Effector CD8-positive, alpha-beta T cell (primary cell): Measurements from ENCODE around the gene MAN2B2.
A peak's percentile ranks its signal among the peaks of the same experiment; 100 is the strongest.

Source experiments
- DNase-seq: peaks from one replicate; lab custom pipeline; 2025; lab: John Stamatoyannopoulos, UW
- total RNA-seq, 4 experiments: gene quantifications; one replicate each; lab custom pipeline; 2026; lab: John Stamatoyannopoulos, UW

The MAN2B2 gene
- total RNA-seq = 57.0 to 124 (median 106) reads per million in 4 experiments

GRCh38 chr4:6574747-6575502 is at the start of gene MAN2B2:
Gene MAN2B2, plus strand, starts transcription at chr4:6575189. Its CDS starts 22 bp downstream, at chr4:6575211.
- DNase-seq = peak; percentile 80

GRCh38 chr4:6525474-6525873 is 49.5 kb upstream of the MAN2B2 start:
- no peak for DNase-seq

- DNase-seq = no peak
Observed at GRCh38 chr4:6526156-6526555, 48.8 kb upstream of the MAN2B2 start.

GRCh38 chr4:6526671-6527091 is 48.3 kb upstream of the MAN2B2 start:
- DNase-seq = no peak

GRCh38 chr4:6527259-6527658 is 47.7 kb upstream of the MAN2B2 start:
- DNase-seq = no peak

GRCh38 chr4:6527683-6528595 is 47.0 kb upstream of the MAN2B2 start:
- DNase-seq = no peak

- no peak for DNase-seq
Observed at GRCh38 chr4:6529021-6529420, 46.0 kb upstream of the MAN2B2 start.

GRCh38 chr4:6530301-6530700 is 44.7 kb upstream of the MAN2B2 start:
- no peak for DNase-seq

GRCh38 chr4:6530964-6531363 is 44.0 kb upstream of the MAN2B2 start:
- DNase-seq = no peak

GRCh38 chr4:6532102-6532501 is 42.9 kb upstream of the MAN2B2 start:
- DNase-seq = no peak

- no peak for DNase-seq
Observed at GRCh38 chr4:6532658-6533057, 42.3 kb upstream of the MAN2B2 start.

GRCh38 chr4:6534050-6534449 is 40.9 kb upstream of the MAN2B2 start:
- DNase-seq = no peak

- no peak for DNase-seq
Observed at GRCh38 chr4:6534618-6535328, 40.2 kb upstream of the MAN2B2 start.

- no peak for DNase-seq
Observed at GRCh38 chr4:6535329-6535692, 39.7 kb upstream of the MAN2B2 start.

GRCh38 chr4:6535706-6536105 is 39.3 kb upstream of the MAN2B2 start:
- no peak for DNase-seq

- DNase-seq = no peak
Observed at GRCh38 chr4:6538111-6538510, 36.9 kb upstream of the MAN2B2 start.

- DNase-seq = no peak
Observed at GRCh38 chr4:6538575-6538974, 36.4 kb upstream of the MAN2B2 start.

GRCh38 chr4:6539009-6539764 is 35.8 kb upstream of the MAN2B2 start:
- DNase-seq = no peak

- no peak for DNase-seq
Observed at GRCh38 chr4:6540879-6541278, 34.1 kb upstream of the MAN2B2 start.

- no peak for DNase-seq
Observed at GRCh38 chr4:6541789-6542188, 33.2 kb upstream of the MAN2B2 start.

GRCh38 chr4:6542951-6543350 is 32.0 kb upstream of the MAN2B2 start:
- DNase-seq = no peak

GRCh38 chr4:6546091-6546490 is 28.9 kb upstream of the MAN2B2 start:
- no peak for DNase-seq
